Measurements from ENCODE around the gene NT5C2. TPM values are rescaled to one million over a fixed set of nuclear protein-coding genes. Genes with fewer than 3 reads are reported as not detected.
"Not testable (repeated sequence)": the region's sequence is repeated elsewhere in the genome, so short reads cannot be mapped to it uniquely, and the experiment has no call there.

The NT5C2 gene
- total and polyA plus RNA-seq, 4 donors = 89.2 to 118 (median 94.1) TPM

DNA sequence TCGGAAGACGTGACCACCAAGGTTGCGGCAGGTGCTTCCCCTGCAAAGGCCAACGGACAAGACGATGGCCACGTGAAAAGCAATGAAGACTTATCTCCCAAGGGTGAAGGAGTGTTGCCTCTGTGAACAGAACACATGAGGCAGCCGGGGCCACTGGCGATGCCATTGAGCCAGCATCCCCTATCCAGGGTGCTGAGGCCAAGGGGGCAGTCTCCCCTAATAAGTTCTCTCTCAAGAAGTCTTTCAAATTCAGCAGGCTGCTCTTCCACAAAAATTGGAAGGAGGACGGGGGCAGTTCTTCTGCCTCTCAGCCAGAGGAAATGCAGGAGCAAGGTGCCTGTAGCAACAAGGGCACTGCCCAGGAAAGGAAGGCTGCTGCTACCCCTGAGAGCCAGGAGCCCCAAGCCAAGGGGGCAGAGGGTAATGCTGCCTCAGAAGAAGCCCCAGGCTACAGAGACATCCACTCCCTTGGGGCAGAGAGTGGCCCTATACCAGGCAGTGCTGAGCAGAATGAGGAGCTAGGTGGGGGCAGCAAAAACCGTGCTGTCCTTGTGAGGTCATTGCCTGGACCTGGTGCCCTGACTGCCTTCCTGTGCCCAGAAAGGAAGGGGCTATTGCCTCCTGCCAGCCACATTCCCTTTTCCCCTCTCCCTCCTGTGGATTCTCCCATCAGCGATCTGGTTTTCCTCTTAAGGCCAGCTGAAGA, 17.3 kb downstream of the NT5C2 start:
- Histone ChIP-seq H3K27me3 (ENCODE audit: control insufficient read depth, insufficient read depth, low read length) (no peaks in the 10 kb centered on the region), H3K27ac (ENCODE audit: low read depth, low read length) (no peak overlapping the region), H3K4me1 (ENCODE audit: control insufficient read depth, insufficient read depth, low read length) (no peaks in the 10 kb centered on the region), H3K4me3 (ENCODE audit: low read depth, low read length) (no peak overlapping the region), H3K36me3 (ENCODE audit: control insufficient read depth, insufficient read depth, low read length) (peaks cover 44% of the 10 kb centered on the region), H3K9me3 (ENCODE audit: control insufficient read depth, insufficient read depth, low read length) (no peaks in the 10 kb centered on the region)
- no peak for DNase-seq (ENCODE audit: low read depth in 4 of 6, low spot score in 6 of 6)
- 91% methylated on average over 11 of the region's 11 CpGs for WGBS (ENCODE audit: insufficient coverage)

DNA sequence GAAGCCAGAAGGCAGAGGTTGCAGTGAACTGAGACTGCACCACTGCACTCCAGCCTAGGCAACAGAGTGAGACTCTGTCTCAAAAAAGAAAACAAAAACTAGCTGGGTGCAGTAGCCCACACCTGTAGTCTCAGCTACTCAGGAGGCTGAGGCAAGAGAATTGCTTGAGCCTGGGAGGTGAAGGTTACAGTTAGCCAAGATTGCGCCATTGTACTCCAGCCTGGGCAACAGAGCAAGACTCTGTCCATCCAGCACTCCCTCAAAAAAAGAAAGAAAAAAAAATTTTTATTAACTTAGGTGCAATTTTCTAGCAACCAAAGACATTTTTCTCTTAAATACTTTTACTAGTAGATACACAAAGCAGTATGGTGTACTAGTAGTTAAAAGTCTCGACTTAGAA, 18.7 kb downstream of the NT5C2 start:
- not testable (repeated sequence) for H3K9me3 ChIP-seq (ENCODE audit: control insufficient read depth, insufficient read depth, low read length); H3K4me1 ChIP-seq (ENCODE audit: control insufficient read depth, insufficient read depth, low read length); H3K4me3 ChIP-seq (ENCODE audit: low read depth, low read length); H3K27ac ChIP-seq (ENCODE audit: low read depth, low read length); DNase-seq (ENCODE audit: low read depth in 4 of 6, low spot score in 6 of 6); H3K27me3 ChIP-seq (ENCODE audit: control insufficient read depth, insufficient read depth, low read length)
- no CpG with 5 or more reads among the region's 2 CpGs for WGBS (ENCODE audit: insufficient coverage)
- peaks cover 49% of the 10 kb centered on the region for H3K36me3 ChIP-seq (ENCODE audit: control insufficient read depth, insufficient read depth, low read length)

DNA sequence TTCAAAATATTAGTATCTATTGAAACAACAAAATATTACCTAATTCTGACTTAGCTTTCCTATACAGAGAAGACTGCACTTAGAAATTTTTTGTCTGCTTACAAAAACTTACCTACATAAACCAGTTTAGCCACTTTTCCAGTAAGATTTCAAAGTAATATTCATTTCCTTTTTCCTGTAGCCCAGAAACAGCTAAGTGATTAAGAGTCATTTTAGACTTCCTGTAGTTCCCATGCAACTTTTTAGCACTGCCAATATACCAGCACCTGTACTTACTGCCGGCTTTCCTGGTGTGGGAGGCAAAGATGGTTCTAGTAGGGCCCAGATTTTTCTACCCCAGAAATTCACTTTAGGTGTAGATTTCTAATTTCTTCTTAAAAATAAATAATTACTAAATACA, 21.8 kb downstream of the NT5C2 start:
- H3K36me3 ChIP-seq (ENCODE audit: control insufficient read depth, insufficient read depth, low read length) = peaks cover 48% of the 10 kb centered on the region
- H3K27me3 ChIP-seq (ENCODE audit: control insufficient read depth, insufficient read depth, low read length) = no peaks in the 10 kb centered on the region
- DNase-seq (ENCODE audit: low read depth in 4 of 6, low spot score in 6 of 6) = no peak
- no peaks in the 10 kb centered on the region for H3K9me3 ChIP-seq (ENCODE audit: control insufficient read depth, insufficient read depth, low read length)
- no peak overlapping the region for H3K27ac ChIP-seq (ENCODE audit: low read depth, low read length)
- no peak overlapping the region for H3K4me3 ChIP-seq (ENCODE audit: low read depth, low read length)
- no CpG with 5 or more reads among the region's 1 CpG for WGBS (ENCODE audit: insufficient coverage)
- H3K4me1 ChIP-seq (ENCODE audit: control insufficient read depth, insufficient read depth, low read length) = no peaks in the 10 kb centered on the region

DNA sequence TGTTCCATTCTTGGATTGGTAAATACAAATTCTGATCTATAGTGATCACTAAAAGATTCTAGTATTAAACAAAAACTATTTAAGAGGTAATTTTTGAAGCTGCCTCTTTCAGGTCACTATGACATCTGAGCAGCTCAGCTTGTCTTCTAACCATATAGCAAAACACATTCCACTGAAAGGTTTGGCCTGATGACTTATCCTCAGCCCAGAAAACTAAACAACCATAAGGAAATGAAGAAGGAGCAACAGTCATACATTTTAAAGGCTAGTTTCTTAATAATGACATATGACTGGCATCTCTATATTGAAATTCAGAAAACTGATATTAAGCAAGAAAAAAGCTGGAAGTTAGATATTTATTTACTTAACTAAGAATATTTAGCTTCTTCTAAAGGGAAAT, 24.6 kb downstream of the NT5C2 start:
- no peak overlapping the region for H3K27ac ChIP-seq (ENCODE audit: low read depth, low read length)
- H3K9me3 ChIP-seq (ENCODE audit: control insufficient read depth, insufficient read depth, low read length) = no peaks in the 10 kb centered on the region
- no peak for DNase-seq (ENCODE audit: low read depth in 4 of 6, low spot score in 6 of 6)
- H3K36me3 ChIP-seq (ENCODE audit: control insufficient read depth, insufficient read depth, low read length) = peaks cover 36% of the 10 kb centered on the region
- H3K27me3 ChIP-seq (ENCODE audit: control insufficient read depth, insufficient read depth, low read length) = no peaks in the 10 kb centered on the region
- no peak overlapping the region for H3K4me3 ChIP-seq (ENCODE audit: low read depth, low read length)
- no peaks in the 10 kb centered on the region for H3K4me1 ChIP-seq (ENCODE audit: control insufficient read depth, insufficient read depth, low read length)

DNA sequence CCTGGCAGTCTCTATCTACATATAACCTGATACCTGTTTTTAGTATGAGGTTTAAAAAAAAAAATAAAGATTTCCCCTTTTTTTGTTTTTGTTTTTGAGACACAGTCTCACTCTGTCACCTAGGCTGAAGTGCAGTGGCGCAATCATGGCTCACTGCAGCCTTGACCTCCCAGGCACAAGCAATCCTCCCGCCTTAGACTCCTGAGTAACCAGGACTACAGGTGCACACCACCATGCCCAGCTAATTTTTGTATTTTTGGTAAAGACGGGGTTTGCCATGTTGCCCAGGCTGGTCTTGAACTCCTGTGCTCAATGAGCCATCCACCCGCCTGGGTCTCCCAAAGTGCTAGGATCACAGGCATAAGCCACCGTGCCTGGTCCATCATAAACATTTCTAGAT, 25.5 kb downstream of the NT5C2 start:
- not testable (repeated sequence) for H3K9me3 ChIP-seq (ENCODE audit: control insufficient read depth, insufficient read depth, low read length); DNase-seq (ENCODE audit: low read depth in 4 of 6, low spot score in 6 of 6); H3K4me3 ChIP-seq (ENCODE audit: low read depth, low read length); H3K27ac ChIP-seq (ENCODE audit: low read depth, low read length); H3K4me1 ChIP-seq (ENCODE audit: control insufficient read depth, insufficient read depth, low read length); H3K27me3 ChIP-seq (ENCODE audit: control insufficient read depth, insufficient read depth, low read length)
- WGBS (ENCODE audit: insufficient coverage) = 96% methylated on average over 3 of the region's 5 CpGs
- peaks cover 28% of the 10 kb centered on the region for H3K36me3 ChIP-seq (ENCODE audit: control insufficient read depth, insufficient read depth, low read length)

DNA sequence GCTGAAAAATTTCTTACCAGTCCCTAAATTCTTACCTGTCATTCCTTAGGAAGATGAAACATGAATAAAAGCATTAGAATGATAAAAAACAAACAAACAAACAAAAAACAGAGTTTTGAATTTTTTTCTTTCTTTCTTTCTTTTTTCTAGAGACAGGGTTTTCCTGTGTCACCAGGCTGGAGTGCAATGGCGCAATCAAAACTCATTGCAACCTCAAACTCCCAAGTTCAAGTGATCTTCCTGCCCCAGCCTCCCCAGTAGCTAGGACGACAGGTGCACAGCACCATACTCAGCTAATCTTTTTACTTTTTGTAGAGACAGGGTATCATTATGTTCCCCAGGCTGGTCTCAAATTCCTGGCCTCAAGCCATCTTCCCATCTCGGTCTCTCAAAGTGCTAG, 26.5 kb downstream of the NT5C2 start:
- Histone ChIP-seq H3K27ac (ENCODE audit: low read depth, low read length) (no peak overlapping the region), H3K36me3 (ENCODE audit: control insufficient read depth, insufficient read depth, low read length) (peaks cover 23% of the 10 kb centered on the region), H3K4me3 (ENCODE audit: low read depth, low read length) (no peak overlapping the region), H3K27me3 (ENCODE audit: control insufficient read depth, insufficient read depth, low read length) (no peaks in the 10 kb centered on the region), H3K9me3 (ENCODE audit: control insufficient read depth, insufficient read depth, low read length) (peaks cover 5% of the 10 kb centered on the region), H3K4me1 (ENCODE audit: control insufficient read depth, insufficient read depth, low read length) (no peaks in the 10 kb centered on the region)
- DNase-seq (ENCODE audit: low read depth in 4 of 6, low spot score in 6 of 6) = no peak
- 100% methylated on average over 2 of the region's 3 CpGs for WGBS (ENCODE audit: insufficient coverage)

DNA sequence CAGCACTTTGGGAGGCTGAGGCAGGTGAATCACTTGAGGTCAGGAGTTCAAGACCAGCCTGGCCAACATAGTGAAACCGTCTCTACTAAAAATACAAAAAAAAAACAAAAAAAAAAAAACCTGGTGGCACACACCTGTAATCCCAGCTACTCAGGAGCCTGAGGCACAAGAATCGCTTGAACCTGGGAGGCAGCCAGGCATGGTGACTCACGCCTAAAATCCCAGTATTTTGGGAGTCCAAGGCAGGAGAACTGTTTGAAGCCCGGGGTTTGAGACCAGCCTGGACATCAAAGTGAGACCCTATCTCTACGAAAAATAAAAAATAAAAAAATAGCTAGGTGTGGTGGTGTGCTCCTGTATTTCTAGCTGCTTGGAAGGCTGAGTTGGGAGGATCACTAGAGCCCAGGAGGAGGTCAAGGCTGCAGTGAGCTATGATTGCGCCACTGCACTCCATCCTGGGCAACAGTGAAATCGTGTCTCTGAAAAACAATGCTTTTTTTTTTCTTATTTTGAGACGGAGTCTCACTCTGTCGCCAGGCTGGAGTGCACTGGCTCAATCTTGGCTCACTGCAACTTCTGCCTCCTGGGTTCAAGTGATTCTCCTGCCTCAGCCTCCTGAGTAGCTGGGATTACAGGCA, 29.2 kb downstream of the NT5C2 start:
- not testable (repeated sequence) for DNase-seq (ENCODE audit: low read depth in 4 of 6, low spot score in 6 of 6); H3K27ac ChIP-seq (ENCODE audit: low read depth, low read length); H3K4me3 ChIP-seq (ENCODE audit: low read depth, low read length); H3K4me1 ChIP-seq (ENCODE audit: control insufficient read depth, insufficient read depth, low read length); H3K9me3 ChIP-seq (ENCODE audit: control insufficient read depth, insufficient read depth, low read length); H3K27me3 ChIP-seq (ENCODE audit: control insufficient read depth, insufficient read depth, low read length)
- peaks cover 22% of the 10 kb centered on the region for H3K36me3 ChIP-seq (ENCODE audit: control insufficient read depth, insufficient read depth, low read length)
- WGBS (ENCODE audit: insufficient coverage) = 98% methylated on average over 8 of the region's 9 CpGs

DNA sequence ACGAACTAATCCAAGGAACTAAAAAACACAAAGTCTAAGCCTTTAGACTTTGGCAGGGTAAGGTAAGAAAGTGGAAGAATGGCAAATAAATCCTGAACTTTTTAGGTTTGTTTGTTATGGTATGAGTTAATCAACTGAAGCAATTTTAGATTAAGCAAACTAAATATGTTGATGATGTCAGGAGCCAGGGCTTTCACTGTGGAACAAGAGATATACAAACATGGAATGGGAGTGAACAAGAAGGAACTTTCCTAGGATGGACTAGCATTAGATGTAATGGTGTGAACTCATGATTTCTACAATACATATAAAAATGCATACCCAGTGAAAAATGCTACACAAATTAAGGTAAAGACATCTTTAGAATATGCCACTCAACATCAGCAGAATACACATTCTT, 35.8 kb downstream of the NT5C2 start:
- no peaks in the 10 kb centered on the region for H3K27me3 ChIP-seq (ENCODE audit: control insufficient read depth, insufficient read depth, low read length)
- WGBS (ENCODE audit: insufficient coverage) = no CpG with 5 or more reads among the region's 1 CpG

DNA sequence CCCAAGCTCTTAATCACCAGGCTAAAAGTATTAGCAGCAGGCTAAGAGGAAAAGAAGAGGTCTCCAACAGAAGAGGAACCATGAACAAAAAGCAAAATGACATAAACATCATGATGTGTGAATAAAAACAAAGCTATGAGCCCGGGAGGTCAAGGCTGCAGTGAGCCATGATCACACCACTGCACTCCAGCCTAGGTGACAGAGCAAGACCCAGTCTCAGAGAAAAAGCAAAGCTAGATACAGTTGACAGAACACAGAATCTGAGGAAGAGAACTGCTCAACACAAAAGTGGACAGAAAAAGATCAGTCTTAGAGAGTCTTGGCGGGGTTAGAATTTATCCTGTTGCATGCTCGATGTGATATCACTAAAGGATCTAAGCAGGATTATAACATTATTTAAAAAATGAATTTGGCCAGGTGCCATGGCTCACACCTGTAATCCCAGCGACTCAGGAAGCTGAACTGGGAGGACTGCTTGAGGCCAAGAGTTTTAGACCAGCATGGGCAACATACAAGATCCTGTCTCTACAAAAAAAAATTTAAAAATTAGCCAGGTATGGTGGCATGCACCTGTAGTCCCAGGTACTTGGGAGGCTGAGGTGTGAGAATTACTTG, 37.5 kb downstream of the NT5C2 start:
- DNase-seq (ENCODE audit: low read depth in 4 of 6, low spot score in 6 of 6) = no peak
- H3K4me1 ChIP-seq (ENCODE audit: control insufficient read depth, insufficient read depth, low read length) = no peaks in the 10 kb centered on the region
- WGBS (ENCODE audit: insufficient coverage) = 100% methylated on average over 1 of the region's 4 CpGs

More for the DNA sequence above, 35.8 kb downstream of the NT5C2 start:
- H3K4me3 ChIP-seq (ENCODE audit: low read depth, low read length) = no peak overlapping the region
- no peak for DNase-seq (ENCODE audit: low read depth in 4 of 6, low spot score in 6 of 6)
- H3K36me3 ChIP-seq (ENCODE audit: control insufficient read depth, insufficient read depth, low read length) = peaks cover 18% of the 10 kb centered on the region
- peaks cover 2% of the 10 kb centered on the region for H3K9me3 ChIP-seq (ENCODE audit: control insufficient read depth, insufficient read depth, low read length)
- no peak overlapping the region for H3K27ac ChIP-seq (ENCODE audit: low read depth, low read length)
- no peaks in the 10 kb centered on the region for H3K4me1 ChIP-seq (ENCODE audit: control insufficient read depth, insufficient read depth, low read length)

More for the DNA sequence above, 37.5 kb downstream of the NT5C2 start:
- peaks cover 2% of the 10 kb centered on the region for H3K9me3 ChIP-seq (ENCODE audit: control insufficient read depth, insufficient read depth, low read length)
- H3K27me3 ChIP-seq (ENCODE audit: control insufficient read depth, insufficient read depth, low read length) = no peaks in the 10 kb centered on the region
- peaks cover 15% of the 10 kb centered on the region for H3K36me3 ChIP-seq (ENCODE audit: control insufficient read depth, insufficient read depth, low read length)
- no peak overlapping the region for H3K4me3 ChIP-seq (ENCODE audit: low read depth, low read length)
- no peak overlapping the region for H3K27ac ChIP-seq (ENCODE audit: low read depth, low read length)

Data from spinal cord (tissue), 10 donors.